Measurements from ENCODE around the gene MPST.

The MPST gene

DNA sequence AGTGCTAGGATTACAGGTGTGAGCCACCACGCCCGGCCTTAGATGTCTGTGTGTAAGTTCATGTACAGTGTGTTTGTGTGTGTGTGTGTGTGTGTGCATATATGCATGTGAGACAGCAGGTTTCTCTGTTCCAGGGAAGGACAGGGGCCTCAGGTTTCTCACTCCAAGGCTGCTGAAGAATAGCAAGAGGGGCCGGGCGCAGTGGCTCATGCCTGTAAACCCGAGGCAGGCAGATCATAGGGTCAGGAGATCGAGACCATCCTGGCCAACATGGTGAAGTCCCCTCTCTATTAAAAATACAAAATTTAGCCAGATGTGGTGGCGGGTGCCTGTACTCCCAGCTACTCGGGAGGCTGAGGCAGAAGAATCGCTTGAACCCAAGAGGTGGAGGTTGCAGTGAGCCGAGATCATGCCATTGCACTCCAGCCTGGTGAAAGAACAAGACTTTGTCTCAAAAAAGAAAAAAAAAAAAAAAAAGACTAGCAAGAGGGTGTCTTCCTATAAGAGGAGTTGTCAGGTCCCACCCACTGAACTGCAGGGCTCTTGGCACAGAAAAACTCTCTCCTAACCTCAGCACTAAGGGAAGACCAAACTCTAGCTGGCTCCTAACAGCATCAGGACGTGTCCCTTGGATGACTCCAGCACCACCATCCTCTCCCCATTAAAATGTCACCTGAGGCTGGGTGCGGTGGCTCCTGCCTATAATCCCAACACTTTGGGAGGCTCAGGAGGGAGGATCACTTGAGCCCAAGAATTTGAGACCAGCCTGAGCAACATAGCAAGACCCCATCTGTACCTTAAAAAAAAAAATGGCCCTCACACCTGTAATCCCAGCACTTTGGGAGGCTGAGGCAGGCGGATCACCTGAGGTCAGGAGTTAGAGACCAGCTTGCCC is 40.3 kb upstream of the MPST start:
- DNase-seq (ENCODE audit: low read depth, low spot score), result no peak
- TF ChIP-seq, protein P1, sequence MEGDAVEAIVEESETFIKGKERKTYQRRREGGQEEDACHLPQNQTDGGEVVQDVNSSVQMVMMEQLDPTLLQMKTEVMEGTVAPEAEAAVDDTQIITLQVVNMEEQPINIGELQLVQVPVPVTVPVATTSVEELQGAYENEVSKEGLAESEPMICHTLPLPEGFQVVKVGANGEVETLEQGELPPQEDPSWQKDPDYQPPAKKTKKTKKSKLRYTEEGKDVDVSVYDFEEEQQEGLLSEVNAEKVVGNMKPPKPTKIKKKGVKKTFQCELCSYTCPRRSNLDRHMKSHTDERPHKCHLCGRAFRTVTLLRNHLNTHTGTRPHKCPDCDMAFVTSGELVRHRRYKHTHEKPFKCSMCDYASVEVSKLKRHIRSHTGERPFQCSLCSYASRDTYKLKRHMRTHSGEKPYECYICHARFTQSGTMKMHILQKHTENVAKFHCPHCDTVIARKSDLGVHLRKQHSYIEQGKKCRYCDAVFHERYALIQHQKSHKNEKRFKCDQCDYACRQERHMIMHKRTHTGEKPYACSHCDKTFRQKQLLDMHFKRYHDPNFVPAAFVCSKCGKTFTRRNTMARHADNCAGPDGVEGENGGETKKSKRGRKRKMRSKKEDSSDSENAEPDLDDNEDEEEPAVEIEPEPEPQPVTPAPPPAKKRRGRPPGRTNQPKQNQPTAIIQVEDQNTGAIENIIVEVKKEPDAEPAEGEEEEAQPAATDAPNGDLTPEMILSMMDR (IDR thresholded peaks at IDR 0.05; ENCODE audit: insufficient read depth, low read length, missing control alignments), result no peak
- no peak overlapping the region for H3K4me3 ChIP-seq (ENCODE audit: low read depth, low read length)
- ChIA-PET CTCF (interaction anchor here (0.6 to 9.4 kb wide), 15 partner anchors 8 to 201 kb away, joined by 3 to 106 read pairs (median 5); partner anchors contain the start of gene NCF4), POLR2A (no interaction called here)

DNA sequence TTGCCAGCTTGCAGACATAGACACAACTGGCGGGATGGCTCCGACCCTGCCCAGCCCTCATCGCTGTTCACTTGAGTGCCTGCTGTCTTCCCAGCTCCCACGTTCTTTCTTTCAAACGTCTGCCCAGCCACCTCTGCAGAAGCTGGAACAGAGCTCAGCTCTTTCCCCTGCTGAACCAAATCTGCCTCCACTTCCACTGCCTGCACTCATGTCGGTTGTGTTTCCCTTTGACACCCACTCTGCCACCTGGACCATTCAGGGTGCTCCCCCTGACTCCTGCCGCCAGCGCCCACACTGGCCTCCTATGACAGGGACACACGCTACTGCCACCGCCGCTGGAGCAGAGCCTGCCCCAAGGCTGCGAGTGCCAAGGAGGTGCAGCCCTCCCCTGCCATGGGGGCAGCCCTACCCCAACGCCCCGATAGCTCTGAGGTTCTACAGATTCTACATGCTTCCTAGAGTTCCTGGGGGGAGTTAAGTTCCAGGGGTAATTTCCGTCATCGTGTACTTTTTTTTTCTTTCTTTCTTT is 38.2 kb upstream of the MPST start:
- CTCF ChIA-PET, result interaction anchor here (0.7 to 9.4 kb wide), 8 partner anchors 10 to 199 kb away, joined by 3 to 106 read pairs (median 3); partner anchors contain the start of gene NCF4
- no peak for DNase-seq (ENCODE audit: low read depth, low spot score)
- H3K4me3 ChIP-seq (ENCODE audit: low read depth, low read length), result no peak overlapping the region
- TF ChIP-seq, protein P1 (IDR thresholded peaks at IDR 0.05; ENCODE audit: insufficient read depth, low read length, missing control alignments), result no peak
- POLR2A ChIA-PET, result no interaction called here

DNA sequence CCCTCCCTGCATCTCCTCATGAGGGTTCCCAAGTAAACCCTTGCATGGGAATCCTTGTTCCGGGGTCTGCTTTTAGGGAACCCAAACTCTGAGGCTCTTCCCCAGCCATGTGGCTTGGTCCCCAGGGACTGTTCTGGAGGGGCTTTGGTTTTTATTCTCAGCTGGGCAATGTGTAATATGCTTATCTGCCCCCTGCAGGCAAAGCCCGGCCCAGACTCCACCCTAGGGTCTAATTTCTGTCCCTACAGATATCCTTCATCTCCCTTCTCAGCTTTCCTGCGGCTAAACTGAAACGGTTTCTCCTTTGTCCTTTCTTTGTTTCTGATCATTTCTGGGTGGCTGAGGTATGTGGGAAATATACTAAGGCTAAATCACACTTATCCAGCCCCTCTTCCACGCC is 37.4 kb upstream of the MPST start:
- H3K4me3 ChIP-seq (ENCODE audit: low read depth, low read length), result no peak overlapping the region
- POLR2A ChIA-PET, result no interaction called here
- no peak for DNase-seq (ENCODE audit: low read depth, low spot score)
- CTCF ChIA-PET, result interaction anchor here (0.8 to 9.4 kb wide), 7 partner anchors 9 to 200 kb away, joined by 3 to 106 read pairs (median 3); partner anchors contain the start of gene NCF4
- TF ChIP-seq, protein P1 (IDR thresholded peaks at IDR 0.05; ENCODE audit: insufficient read depth, low read length, missing control alignments), result no peak

DNA sequence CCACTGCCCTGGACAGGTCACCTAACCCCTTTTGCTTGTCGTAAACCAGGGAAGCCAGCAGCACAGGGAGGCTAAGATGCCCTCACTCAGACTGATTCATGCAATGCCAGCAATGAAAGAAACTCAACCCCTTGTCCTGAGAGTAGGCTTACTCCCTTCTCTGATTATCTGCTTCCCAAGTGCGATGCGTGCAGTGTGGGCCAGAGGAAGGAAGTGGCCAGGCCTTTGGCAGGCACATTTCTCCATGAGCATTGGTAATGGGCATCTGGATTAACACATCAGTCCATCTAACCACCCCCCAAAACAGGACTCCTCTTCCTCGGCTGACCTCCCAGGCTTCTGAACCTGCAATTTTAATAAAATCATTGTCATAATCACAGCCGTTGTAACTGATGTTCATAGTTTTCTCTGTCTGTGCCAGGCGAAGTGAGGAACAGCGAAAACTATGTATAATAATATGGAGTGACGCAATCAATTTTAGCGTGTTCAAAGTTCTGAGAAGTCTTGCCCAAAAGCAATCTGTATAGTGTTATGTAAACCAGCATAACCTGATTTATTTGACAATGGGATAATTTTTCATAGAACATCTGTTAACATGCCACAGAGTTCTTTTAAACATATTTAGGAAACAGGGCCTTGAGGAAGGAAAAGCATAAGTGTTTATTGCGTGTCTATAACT is 34.2 kb upstream of the MPST start:
- ChIA-PET POLR2A (no interaction called here), CTCF (interaction anchor here (0.5 kb wide), 1 partner anchor 90 kb away, joined by 3 read pairs; no protein-coding TSS in a partner anchor)
- no peak for DNase-seq (ENCODE audit: low read depth, low spot score)
- TF ChIP-seq, protein P1 (IDR thresholded peaks at IDR 0.05; ENCODE audit: insufficient read depth, low read length, missing control alignments), result no peak
- no peak overlapping the region for H3K4me3 ChIP-seq (ENCODE audit: low read depth, low read length)

DNA sequence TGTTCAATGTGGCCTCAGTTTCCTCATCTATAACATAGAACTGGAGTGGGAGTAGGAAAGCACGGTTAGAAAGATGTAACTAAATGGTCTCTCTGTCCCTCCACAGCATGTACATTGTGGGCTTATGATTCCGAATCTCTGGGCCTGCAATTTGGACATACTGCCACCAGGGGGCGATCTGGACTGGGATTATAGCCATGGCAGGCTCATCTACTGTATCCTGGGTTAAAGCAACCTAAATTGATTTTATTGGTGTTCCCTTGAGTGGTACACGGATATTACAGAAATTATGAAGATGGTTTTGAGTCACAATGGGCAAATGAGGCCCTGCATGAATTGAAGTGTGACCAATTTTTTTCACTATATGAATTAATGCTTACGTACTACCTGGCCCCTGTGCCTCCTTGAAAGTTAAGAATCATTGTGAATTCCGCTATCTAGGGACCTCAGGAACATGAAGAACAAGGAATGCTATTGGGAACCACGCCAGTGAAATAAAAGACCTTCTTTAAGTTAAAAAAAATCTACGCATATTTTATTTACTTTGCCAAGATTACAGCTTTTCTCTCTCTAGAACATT is 33.2 kb upstream of the MPST start:
- no peak overlapping the region for H3K4me3 ChIP-seq (ENCODE audit: low read depth, low read length)
- DNase-seq (ENCODE audit: low read depth, low spot score), result no peak
- TF ChIP-seq, protein P1 (IDR thresholded peaks at IDR 0.05; ENCODE audit: insufficient read depth, low read length, missing control alignments), result peak; percentile 28
- ChIA-PET CTCF (interaction anchor here (0.9 to 1.3 kb wide), 3 partner anchors 8 to 439 kb away, joined by 3 to 7 read pairs (median 4); no protein-coding TSS in a partner anchor), POLR2A (no interaction called here)
